ENCODE measurements around the gene SLC39A13.

SLC39A13 gene

DNA sequence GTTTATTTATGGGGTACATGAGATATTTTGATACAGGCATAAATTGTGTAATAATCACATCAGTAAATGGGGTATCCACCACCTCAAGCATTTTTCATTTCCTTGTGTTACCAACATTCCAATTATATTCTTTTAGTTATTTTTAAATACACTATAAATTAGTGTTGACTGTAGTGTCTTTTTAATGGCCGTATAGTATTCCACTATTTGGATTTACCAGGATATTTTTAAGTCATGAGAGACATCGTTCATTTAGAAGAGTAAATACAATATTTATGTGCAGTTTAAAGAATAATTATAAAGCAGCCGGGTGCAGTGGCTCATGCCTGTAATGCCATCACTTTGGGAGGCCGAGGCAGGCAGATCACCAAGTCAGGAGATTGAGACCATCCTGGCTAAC, 23.9 kb upstream of the SLC39A13 start:
- DNase-seq (ENCODE audit: low spot score): no peak

GRCh38 chr11:47387944-47388696, 20.3 kb upstream of the SLC39A13 start:
- DNase-seq (ENCODE audit: low spot score): no peak

DNA sequence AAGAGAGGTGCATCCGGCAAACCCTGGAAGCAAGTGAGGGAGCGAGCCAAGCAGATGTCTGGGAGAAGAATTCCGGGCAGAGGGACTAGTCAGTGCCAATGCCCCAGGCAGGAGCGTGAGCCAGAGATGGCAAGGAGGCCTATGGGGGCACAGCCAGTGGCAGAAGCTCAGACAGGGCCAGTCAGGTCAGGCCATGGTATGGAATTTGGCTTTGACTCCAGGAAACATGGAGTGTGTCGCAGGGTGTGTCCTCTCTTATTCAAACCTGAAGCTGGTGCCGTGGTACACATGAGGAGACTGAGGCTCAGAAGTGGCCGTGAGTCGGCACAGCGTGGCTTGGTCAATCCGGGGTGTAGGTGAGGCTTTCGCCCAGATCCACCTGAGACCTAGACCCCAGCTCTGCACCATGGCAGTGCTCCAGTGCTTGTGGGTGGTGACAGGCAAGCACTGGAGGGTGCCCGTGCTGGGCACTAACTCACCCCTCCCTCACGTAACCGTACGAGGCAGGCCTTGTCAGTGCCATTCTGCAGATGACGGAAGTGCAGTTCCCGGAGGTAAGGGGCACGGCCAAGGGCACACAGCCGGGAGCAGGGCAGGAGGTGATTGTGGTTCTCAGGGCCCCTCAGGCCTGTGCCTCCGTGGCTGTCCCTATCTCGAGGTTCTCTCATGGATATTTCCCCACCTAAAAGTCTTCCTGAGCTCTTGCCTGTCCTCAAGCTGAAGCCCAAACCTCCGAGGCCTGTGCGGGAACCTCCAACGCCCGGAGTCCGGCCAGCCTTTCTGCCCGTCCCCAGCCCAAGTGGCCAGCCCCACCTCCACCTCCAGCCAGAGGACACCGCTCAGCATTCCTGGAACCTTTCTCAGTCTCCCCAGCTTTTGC, 19.5 kb upstream of the SLC39A13 start:
- no peak for DNase-seq (ENCODE audit: low spot score)

DNA sequence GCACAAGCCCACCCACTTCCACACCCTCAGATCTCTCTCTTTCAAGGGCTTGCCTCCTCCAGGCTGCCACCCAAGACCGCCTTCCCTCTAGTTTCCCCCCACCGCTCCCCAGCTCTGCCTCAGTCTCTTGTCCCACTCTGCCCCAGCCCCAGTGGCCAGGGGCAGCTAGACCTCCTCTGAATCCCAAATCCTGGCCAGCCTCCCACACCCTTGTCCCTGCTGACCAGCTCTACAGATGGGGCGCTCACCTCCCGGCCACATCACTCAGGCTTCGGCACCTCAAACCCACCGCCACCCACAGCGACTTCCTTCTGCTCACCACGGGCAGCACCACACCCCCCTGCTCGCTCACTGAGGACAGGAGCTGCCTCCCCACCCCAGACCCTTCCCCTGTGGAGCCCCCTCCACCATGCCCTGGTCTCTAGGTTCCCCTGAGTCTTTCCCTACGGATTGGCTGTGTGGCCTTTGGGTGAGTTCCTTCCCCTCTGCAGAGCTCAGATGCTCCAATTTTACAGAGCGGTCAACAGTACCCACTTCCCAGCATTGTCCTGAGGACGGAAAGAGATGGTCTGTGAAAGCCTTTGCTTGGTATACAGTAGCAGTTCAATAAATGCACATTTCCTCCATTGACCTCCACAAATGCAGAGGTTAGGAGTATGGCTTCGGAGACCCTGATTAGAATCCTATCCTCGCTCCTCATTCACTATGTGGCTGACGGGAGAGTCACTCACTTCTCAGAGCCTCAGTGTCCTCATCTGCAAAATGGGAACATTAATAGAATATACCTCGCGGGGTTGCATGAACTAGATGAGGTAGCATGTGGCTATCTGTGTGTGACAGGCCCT, 18.6 kb upstream of the SLC39A13 start:
- no peak for DNase-seq (ENCODE audit: low spot score)

DNA sequence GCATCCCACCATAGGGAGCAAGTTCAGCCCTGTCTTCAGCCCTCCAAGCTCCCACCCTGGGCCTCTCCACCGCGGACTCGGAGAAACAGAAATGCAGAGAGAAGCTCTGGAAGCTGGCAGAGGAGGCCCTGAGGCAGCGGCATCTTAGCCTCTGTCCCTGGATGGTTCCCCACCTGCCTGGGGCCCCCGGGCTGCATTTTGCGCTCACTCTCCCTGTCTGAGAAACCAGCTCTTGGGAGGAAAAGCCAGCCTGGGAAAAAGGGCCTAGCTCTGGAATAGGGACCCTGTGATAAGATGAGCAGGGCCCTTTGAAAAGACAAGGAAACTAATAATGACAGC, 18.0 kb upstream of the SLC39A13 start:
- no peak for DNase-seq (ENCODE audit: low spot score)

DNA sequence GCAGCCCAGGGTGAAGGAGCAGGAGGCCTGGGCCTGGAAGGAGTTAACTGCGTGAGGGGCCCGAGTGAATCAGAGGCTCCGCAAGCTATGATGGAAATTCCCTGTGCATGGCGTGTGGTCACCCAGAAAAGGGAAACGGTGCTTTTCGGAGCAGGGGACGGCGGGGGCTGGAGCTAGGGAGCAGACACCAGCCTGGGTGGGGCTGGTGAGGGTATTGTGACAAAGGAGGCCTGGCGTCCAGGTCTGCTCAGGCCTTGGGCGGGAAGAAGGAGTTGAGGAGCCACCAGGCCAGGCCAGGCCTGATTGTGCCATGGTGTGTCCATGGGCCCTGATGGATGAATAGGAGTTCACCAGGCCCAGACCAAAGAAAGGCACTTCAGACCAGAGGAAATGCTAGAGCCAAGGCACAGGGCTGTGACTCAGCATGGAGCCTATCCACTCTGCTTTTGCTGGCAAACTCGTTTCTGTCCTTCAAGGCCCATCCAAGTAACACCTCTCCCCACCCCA, 17.3 kb upstream of the SLC39A13 start:
- no peak for DNase-seq (ENCODE audit: low spot score)

- no peak for DNase-seq (ENCODE audit: low spot score)
Observed at GRCh38 chr11:47391711-47392432, 16.5 kb upstream of the SLC39A13 start.

GRCh38 chr11:47392546-47393162, 15.7 kb upstream of the SLC39A13 start:
- no peak for DNase-seq (ENCODE audit: low spot score)

DNA sequence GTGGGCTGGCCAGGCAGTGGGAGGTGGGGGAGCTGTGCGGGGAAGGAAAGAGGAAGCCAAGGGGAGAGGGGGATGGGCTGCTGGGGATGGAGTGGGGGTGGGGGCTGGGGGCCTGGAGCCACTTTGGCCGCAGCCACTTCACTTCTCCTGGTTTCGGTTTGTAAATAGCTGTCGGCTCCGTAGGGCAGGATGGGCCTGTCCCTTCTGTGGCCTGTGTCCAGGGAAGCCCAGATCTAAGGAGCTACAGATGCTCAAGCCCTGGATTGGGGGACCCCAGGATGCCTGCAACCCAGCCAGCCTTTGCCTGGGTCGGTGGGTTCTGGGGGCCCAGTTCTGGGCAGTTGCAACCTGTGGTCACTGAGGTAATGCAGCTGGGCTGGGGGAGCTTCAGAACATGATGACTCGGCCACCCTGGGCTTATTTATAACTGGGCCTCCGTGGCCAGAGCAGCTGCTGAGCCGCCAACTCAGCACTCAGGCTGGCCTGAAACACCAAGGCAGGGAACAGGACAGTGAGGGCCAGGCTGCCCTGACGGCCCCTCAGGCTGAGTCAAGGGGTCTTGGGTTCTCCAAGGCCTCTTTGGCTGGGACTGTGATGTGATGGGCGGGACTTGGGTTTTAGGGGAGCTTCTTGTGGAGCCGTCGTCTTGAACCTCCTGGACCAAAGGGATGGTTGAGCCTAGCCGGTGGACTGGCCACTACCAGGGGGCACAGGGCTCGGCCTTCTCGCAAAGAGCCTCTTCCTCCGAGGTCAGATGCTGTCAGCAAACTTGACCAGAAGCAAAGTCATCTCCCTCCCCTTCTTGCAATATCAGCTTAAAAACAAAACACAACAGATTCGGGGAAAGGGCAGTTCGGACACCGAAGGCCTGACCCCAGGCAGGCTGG, 15.0 kb upstream of the SLC39A13 start:
- DNase-seq (ENCODE audit: low spot score): peak; percentile 80

DNA sequence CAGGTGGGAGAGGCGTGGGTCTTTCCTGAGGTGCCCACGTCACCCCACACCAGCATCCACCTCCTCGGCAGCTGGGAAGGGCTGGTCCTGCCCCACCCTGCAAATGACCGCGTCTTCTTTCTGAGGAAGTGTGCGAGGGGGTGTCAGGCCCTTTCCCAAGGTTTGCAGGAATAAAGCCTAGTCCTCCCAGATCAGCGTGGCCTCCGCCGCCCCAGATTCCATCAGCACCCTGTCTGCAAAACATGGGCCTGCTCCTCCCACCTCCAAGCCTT, 14.4 kb upstream of the SLC39A13 start:
- DNase-seq (ENCODE audit: low spot score): no peak

GRCh38 chr11:47394322-47395222, 13.8 kb upstream of the SLC39A13 start:
- no peak for DNase-seq (ENCODE audit: low spot score)

DNA sequence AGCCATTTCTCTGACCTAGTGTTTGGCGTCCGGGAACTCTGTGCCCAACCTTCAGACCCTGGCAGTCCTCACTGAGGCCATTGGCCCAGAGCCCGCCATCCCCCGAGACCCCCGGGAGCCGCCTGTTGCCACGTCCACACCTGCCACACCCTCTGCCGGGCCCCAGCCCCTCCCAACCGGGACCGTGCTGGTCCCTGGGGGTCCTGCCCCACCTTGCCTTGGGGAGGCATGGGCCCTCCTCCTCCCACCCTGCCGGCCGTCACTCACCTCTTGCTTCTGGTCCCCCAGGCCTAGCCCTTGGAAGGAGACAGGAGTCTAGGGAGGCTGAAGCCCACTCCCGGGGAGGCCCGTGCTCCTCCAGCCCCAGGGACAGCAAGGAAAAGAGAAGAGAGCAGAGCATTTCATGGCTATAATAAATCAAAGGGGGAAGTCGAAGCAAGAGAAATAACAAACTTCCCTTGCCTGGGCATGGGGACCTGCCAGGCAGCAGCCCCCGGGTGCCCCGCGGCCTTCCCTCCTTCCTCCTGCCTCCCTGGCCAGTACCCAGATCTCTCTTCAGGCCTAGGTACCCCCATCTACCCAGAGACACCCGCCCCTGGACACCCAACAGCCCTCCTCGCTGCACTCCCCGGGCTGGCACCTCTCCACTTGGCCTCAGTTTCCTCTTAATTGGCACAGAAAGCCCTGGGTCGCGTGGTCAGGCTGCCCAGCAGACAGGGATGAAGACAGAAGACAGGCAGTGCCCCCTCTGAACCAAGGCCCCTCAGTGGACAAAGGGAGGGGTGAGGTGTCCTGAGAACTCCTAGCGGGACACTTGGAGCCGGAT, 13.0 kb upstream of the SLC39A13 start:
- no peak for DNase-seq (ENCODE audit: low spot score)

DNA sequence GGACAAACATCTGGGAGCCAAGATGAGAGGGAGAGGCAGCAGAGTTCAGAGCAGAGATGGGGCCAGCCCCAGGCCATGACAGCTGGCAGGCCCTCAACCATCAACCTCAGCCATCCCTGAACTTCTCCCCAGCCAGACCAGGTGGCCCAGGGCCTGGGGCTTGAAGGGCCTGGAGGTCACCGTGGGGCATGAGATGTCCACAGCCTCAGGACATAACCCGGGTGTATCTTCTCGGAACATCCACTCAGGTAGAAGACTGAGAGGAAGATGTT, 12.4 kb upstream of the SLC39A13 start:
- no peak for DNase-seq (ENCODE audit: low spot score)

DNA sequence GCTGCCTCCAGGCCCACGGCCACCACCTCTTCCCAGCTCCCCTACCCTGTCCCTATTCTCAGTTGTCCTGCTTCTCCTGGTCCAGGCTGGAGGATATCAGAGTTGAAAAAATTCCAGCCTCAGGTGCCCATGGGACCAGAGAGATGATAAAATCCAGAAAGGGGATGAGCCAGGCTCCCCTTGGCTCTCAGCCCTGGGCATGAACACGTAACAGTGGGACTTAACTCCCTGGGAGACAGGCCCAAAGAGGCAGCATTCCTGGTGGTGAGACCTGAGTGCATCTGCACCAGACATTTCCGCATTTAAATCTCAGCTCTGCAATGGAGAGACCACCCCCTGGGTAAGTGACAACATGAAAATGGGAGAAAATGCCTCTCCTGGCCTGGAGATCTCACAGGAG, 10.4 kb upstream of the SLC39A13 start:
- no peak for DNase-seq (ENCODE audit: low spot score)

- no peak for DNase-seq (ENCODE audit: low spot score)
Observed at GRCh38 chr11:47398551-47398950, 9.8 kb upstream of the SLC39A13 start.

GRCh38 chr11:47399860-47400767, 8.3 kb upstream of the SLC39A13 start:
- DNase-seq (ENCODE audit: low spot score): peak; percentile 53

GRCh38 chr11:47400768-47401279, 7.6 kb upstream of the SLC39A13 start:
- DNase-seq (ENCODE audit: low spot score): peak; percentile 16
